BJ (cell line): ENCODE measurements around the gene EVC2. TPM values are rescaled to one million over a fixed set of nuclear protein-coding genes. Genes with fewer than 3 reads are reported as not detected.

Experiments
- CTCF ChIA-PET: fragments of 350-600 bp; formaldehyde crosslinking; extraction: SDS; loops from one replicate; lab custom pipeline; 2021; ENCODE audit warnings: antibody characterized with exemption, inconsistent platforms; lab: Yijun Ruan, JAX
- POLR2A ChIA-PET: fragments of 300-600 bp; sonication (Branson Sonifier 250); formaldehyde crosslinking; extraction: SDS; loops from one replicate; lab custom pipeline; 2021; ENCODE audit warnings: antibody characterized with exemption; lab: Charles Lee
- DNase-seq: peaks from one replicate; pipeline ENCODE4 v3.0.0-alpha.2; 2011; ENCODE audit warnings: low read depth
- H3K27me3 ChIP-seq: 2 replicates; pipeline ENCODE4 v1.6.0; 2011; ENCODE audit warnings: low read length; ENCODE audit not compliant: control insufficient read depth, insufficient read depth
- H3K36me3 ChIP-seq: 2 replicates; pipeline ENCODE4 v1.5.1; 2011; ENCODE audit warnings: low read length; ENCODE audit not compliant: control insufficient read depth, insufficient read depth
- H3K4me3 ChIP-seq: 2 replicates; pipeline ENCODE4 v1.5.1; 2011; ENCODE audit warnings: low read depth, mild to moderate bottlenecking, control low read depth, low read length
- CTCF ChIP-seq: IDR thresholded peaks from 2 replicates; pipeline ENCODE4 v1.5.1; 2011; ENCODE audit warnings: low read depth, mild to moderate bottlenecking, control low read depth, inconsistent platforms, low read length, moderate library complexity; ENCODE audit not compliant: insufficient read depth
- polyA plus RNA-seq: library from polyadenylated mRNA; depleted of rRNA; stranded (reverse); fragments of >200 nt; gene quantifications from 2 replicates; pipeline ENCODE4 v1.2.3, GENCODE V29; 2011

Gene EVC2
- polyA plus RNA-seq, 1 experiment = 2.2 TPM

- Histone ChIP-seq H3K36me3 (peaks cover 19% of the 10 kb centered on the region), H3K27me3 (no peaks in the 10 kb centered on the region), H3K4me3 (no peak overlapping the region)
- TF ChIP-seq CTCF = no peak
- ChIA-PET CTCF (interaction anchor here (0.7 to 1.0 kb wide), 3 partner anchors 11 to 91 kb away, joined by 3 to 4 read pairs (median 3); partner anchors contain the start of gene EVC), POLR2A (no interaction called here)
- DNase-seq = no peak
These were observed 13.6 kb upstream of the EVC2 start for GRCh38 chr4:5721923-5722322.

GRCh38 chr4:5720980-5721379 is 12.6 kb upstream of the EVC2 start:
- no peak for TF ChIP-seq CTCF
- CTCF ChIA-PET = no interaction called here

GRCh38 chr4:5720157-5720850 is 11.9 kb upstream of the EVC2 start:
- DNase-seq = no peak
- Histone ChIP-seq H3K4me3 (no peak overlapping the region), H3K36me3 (peaks cover 15% of the 10 kb centered on the region), H3K27me3 (no peaks in the 10 kb centered on the region)
- CTCF ChIA-PET = no interaction called here
- POLR2A ChIA-PET = no interaction called here
- TF ChIP-seq CTCF = no peak

More at GRCh38 chr4:5720980-5721379, 12.6 kb upstream of the EVC2 start:
- no peak for DNase-seq
- peaks cover 16% of the 10 kb centered on the region for H3K36me3 ChIP-seq
- no peaks in the 10 kb centered on the region for H3K27me3 ChIP-seq
- POLR2A ChIA-PET = no interaction called here
- H3K4me3 ChIP-seq = no peak overlapping the region

- ChIA-PET CTCF (no interaction called here), POLR2A (no interaction called here)
- DNase-seq = no peak
These were observed 11.1 kb upstream of the EVC2 start for GRCh38 chr4:5719350-5720055.

More at GRCh38 chr4:5719350-5720055, 11.1 kb upstream of the EVC2 start:
- TF ChIP-seq CTCF = no peak
- H3K4me3 ChIP-seq = no peak overlapping the region
- H3K36me3 ChIP-seq = peaks cover 15% of the 10 kb centered on the region
- no peaks in the 10 kb centered on the region for H3K27me3 ChIP-seq
